HG03457 (cell line): ENCODE measurements around the gene ST8SIA2.

Experiments
- ATAC-seq: cut with Tn5 transposase; IDR thresholded peaks from one replicate; pipeline ENCODE4 v1.9.1; 2021; ENCODE audit warnings: moderate number of reproducible peaks; ENCODE audit not compliant: unreplicated experiment

ST8SIA2 gene

GRCh38 chr15:92395098-92395635 lies 1.5 kb downstream of the ST8SIA2 start:
- no peak for ATAC-seq

- ATAC-seq, result no peak
These were observed 5.7 kb downstream of the ST8SIA2 start for GRCh38 chr15:92399271-92399950.

GRCh38 chr15:92400573-92400972 lies 6.9 kb downstream of the ST8SIA2 start:
- no peak for ATAC-seq

- no peak for ATAC-seq
These were observed 7.5 kb downstream of the ST8SIA2 start for GRCh38 chr15:92400980-92401787.

GRCh38 chr15:92402751-92403150 lies 9.1 kb downstream of the ST8SIA2 start:
- ATAC-seq, result no peak

GRCh38 chr15:92405942-92406341 lies 12.3 kb downstream of the ST8SIA2 start:
- no peak for ATAC-seq

- ATAC-seq, result no peak
These were observed 13.6 kb downstream of the ST8SIA2 start for GRCh38 chr15:92407321-92407720.

GRCh38 chr15:92407916-92408315 lies 14.2 kb downstream of the ST8SIA2 start:
- ATAC-seq, result no peak

GRCh38 chr15:92409006-92409405 lies 15.3 kb downstream of the ST8SIA2 start:
- no peak for ATAC-seq

- no peak for ATAC-seq
These were observed 15.8 kb downstream of the ST8SIA2 start for GRCh38 chr15:92409521-92409920.

GRCh38 chr15:92410537-92410936 lies 16.9 kb downstream of the ST8SIA2 start:
- no peak for ATAC-seq

- ATAC-seq, result no peak
These were observed 17.6 kb downstream of the ST8SIA2 start for GRCh38 chr15:92411256-92411655.

GRCh38 chr15:92413510-92413909 lies 19.8 kb downstream of the ST8SIA2 start:
- ATAC-seq, result no peak

- ATAC-seq, result no peak
These were observed 22.1 kb downstream of the ST8SIA2 start for GRCh38 chr15:92415639-92416297.

GRCh38 chr15:92416557-92416956 lies 22.9 kb downstream of the ST8SIA2 start:
- no peak for ATAC-seq

- ATAC-seq, result no peak
These were observed 24.0 kb downstream of the ST8SIA2 start for GRCh38 chr15:92417716-92418115.

GRCh38 chr15:92418864-92419263 lies 25.2 kb downstream of the ST8SIA2 start:
- no peak for ATAC-seq

- no peak for ATAC-seq
These were observed 28.3 kb downstream of the ST8SIA2 start for GRCh38 chr15:92421976-92422375.

- no peak for ATAC-seq
These were observed 32.0 kb downstream of the ST8SIA2 start for GRCh38 chr15:92425578-92426225.

- ATAC-seq, result no peak
These were observed 35.8 kb downstream of the ST8SIA2 start for GRCh38 chr15:92429378-92430068.

GRCh38 chr15:92430069-92430440 lies 36.4 kb downstream of the ST8SIA2 start:
- ATAC-seq, result no peak
